B cell (primary cell): Measurements from ENCODE around the gene KLHL3.

Experiments
- CTCF ChIP-seq: fragments of 200-600 bp; IDR thresholded peaks from one replicate; pipeline ENCODE4 v1.8.0; 2022; ENCODE audit warnings: antibody characterized with exemption, mild to moderate bottlenecking
- EZH2 ChIP-seq: IDR thresholded peaks from 2 replicates; pipeline ENCODE4 v1.6.1; 2012; ENCODE audit warnings: borderline replicate concordance, low read depth, mild to moderate bottlenecking, moderate library complexity, low read length; ENCODE audit not compliant: insufficient read depth, poor library complexity, severe bottlenecking

- TF ChIP-seq EZH2 (no peak), CTCF (no peak)
Measured at GRCh38 chr5:137604348-137605095, 131.4 kb downstream of the KLHL3 start.
